IPS-11a (cell line): ENCODE data around the gene NUMB.

Experiments used
- H3K4me3 ChIP-seq: one replicate; pipeline ENCODE4 v1.5.1; 2013; ENCODE audit warnings: low read depth, low read length, control low read depth

The NUMB gene

DNA sequence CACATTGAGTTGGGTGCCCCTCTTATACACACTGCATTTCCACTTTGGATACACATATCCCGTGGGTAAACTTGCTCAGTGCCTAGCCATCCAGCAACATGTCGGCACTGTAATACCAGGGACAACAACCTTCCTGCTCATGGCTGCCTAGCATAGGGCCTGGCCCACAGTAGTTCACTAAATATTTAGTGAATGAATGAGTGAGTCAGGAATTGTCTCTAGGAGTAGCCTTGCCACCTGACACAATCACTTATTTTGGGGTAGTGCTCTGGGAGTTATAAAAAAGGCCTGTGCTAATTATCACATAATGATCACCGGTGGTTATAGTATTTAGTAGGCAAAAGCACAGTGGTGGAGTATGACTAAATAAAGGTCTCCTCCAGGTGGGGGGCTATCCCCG lies 8.5 kb upstream of the NUMB start:
- H3K4me3 ChIP-seq: no peak overlapping the region

DNA sequence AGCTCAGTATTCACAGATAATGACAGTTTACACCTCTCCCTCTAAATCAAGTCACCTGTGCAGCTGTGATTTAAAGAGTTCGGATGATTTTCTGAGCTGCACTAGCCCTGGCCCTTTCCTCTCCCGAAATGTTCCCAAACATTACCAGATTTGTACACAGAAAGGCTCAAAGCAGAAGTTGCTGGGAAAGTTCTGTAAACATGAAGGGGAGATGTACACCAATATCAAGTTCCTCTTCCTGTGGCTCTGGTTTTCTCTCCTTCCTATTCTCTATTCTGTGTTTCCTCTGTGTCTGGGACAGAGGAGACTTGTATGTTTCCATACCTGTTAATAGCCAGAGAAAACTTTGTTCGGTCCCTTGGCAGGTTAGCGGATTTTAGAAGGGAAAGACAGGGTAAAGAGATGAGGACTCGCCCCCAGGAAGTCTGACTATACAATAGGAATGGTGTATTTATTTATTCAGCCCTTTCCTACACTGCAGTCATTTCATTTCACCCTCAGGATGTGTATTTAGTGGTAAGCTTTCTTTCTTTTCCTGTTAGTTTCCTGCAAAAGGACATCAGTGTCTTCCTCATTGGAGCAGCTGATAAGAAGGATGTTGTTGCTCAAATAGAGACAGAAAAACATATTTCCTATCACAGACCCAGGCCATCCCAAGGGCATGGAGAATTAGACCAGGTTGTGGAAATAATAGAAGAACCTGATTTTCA lies 7.6 kb upstream of the NUMB start:
- no peak overlapping the region for H3K4me3 ChIP-seq

DNA sequence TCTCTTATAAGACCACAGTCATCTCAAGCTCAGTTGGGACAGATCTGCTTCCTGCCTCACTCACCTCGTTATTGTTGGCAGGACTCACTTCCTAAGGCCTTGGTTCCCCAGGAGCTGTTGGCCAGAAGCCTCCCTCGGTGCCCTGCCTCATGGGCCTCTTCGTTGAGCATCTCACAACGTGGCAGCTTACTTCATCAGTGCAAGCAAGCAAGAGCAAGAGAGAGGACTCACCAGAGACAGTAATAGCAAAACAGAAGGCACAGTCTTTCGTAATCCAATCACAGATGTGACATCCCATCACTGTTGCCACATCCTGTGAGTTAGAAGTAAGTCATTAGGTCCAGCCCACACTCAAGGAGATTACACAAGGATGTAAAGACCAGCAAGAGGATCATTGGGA lies 5.1 kb upstream of the NUMB start:
- no peak overlapping the region for H3K4me3 ChIP-seq

DNA sequence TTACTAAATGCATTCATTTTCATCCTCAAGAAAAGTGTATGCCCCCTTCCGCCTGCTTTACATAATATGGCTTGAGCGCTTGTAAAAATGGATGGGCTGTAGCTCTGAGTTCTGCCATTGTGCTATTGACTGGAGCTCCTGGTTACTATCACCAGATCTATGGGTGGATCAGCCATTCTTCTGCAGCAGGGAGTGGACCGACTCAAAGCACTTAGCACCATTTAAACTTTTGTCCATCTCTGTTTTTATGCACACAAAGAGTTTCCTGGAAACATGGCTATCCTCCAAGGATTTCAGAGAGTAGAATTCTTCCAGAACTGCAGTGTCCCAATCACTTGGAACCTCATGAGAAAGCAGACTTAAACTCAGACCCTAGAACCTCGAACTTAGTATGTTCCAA lies 4.5 kb upstream of the NUMB start:
- H3K4me3 ChIP-seq: no peak overlapping the region

DNA sequence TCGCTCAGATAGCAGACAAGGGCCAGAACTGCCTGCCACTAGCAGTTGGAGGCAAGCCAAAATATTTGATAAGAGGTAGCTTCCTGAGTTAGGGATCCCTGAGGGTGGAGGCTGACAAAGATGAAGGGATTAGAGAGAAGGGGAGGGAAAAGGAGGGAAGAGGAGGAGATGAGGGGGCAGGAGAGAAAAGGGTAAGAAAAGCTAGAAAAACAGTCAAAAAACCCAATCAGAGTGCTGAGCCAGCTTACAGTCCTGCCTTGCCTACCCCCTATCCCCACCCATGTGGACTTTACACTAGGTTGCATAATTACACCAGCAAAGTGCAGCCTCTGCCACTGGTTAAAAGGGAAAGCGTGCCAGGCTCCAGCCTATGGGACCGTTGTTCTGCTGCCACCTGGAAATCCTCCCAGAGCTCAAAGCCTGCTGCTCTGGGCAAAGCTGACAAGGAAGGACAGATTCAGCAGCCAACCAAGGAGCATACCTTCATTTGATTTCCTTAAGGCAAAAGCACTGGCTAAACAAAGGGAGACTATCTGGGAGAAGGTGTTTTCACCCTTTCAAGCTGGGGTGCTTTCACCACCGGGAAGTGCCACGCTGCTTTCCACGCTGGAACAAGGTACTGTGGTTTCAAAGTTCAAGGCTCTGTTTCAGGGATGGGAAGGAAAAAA lies 3.8 kb upstream of the NUMB start:
- H3K4me3 ChIP-seq: no peak overlapping the region

DNA sequence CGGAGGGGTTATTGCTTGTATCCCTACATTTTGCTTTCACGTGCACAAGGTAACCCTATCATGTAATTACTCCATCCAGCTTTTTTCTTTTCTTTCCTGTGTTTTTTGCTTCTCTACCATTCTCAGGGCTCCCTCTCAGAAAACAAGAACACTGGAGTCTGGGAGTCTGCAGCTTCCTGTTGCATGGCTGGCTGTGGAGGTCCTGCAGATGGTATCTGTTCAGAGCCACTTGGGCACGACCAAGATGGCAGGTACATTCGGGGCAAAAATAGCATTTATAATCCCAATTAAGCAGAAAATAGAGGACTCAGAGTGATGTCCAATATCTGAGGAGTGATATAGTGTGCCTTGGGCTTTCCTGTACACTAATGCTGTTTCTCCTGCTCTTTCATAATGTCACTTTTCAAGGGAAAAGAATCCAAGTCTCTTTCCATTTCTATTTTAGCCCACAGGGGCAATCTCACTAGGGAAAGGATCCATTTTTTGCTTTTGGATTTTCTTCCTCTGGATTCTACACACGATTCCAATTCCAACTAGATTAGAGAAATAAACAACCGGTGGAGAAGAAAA lies 3.2 kb upstream of the NUMB start:
- H3K4me3 ChIP-seq: no peak overlapping the region

DNA sequence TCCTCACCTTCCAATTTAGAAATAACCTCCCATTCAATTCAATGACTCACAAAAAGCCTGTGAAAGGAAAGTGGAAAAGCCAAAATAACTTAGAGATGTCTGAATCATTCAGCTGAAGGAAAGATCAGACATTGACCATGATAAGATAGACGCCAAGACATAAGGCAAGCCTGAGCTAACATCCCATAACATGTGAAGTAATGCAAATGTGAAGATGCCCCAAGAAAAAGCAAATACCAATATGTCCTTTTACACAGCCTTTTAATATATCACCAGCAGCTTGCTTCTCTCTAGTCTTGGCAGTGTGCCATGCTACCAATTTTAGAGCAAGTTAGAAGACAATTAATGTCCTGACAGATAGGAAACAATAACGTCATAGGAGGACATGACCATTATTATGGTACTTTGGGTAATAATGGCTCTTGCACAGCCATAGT lies 2.4 kb upstream of the NUMB start:
- H3K4me3 ChIP-seq: no peak overlapping the region

DNA sequence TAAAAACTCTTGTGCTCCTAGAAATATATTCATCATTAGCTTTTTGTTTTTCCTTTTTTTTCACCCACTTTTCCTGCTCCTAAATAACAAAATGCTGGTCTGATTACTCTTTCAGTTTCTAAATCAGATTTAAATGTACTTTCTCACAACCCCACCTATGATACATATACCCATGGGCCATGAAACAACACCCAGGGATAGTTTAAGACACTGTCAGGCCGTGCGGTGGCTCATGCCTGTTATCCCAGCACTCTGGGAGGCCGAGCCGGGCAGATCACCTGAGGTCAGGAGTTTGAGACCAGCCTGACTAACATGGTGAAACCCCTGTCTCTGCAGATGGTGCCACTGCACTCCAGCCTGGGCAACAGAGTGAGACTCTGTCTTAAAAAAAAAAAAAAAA lies 1.6 kb upstream of the NUMB start:
- no peak overlapping the region for H3K4me3 ChIP-seq

DNA sequence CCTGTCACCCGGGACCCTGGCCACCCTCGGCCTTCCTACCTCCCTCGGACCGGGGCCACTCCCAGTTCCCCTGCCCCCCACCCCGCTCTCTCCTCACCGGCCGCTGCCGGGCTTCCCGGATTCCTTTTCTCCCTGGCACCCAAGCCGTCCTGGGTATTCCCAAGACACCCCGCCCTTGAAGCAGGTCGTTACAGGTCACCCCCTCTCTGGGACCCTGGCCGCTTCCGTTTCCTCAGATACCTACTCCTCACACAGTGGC lies 493 bp downstream of the NUMB start:
- H3K4me3 ChIP-seq: peak overlapping the region; percentile 86

DNA sequence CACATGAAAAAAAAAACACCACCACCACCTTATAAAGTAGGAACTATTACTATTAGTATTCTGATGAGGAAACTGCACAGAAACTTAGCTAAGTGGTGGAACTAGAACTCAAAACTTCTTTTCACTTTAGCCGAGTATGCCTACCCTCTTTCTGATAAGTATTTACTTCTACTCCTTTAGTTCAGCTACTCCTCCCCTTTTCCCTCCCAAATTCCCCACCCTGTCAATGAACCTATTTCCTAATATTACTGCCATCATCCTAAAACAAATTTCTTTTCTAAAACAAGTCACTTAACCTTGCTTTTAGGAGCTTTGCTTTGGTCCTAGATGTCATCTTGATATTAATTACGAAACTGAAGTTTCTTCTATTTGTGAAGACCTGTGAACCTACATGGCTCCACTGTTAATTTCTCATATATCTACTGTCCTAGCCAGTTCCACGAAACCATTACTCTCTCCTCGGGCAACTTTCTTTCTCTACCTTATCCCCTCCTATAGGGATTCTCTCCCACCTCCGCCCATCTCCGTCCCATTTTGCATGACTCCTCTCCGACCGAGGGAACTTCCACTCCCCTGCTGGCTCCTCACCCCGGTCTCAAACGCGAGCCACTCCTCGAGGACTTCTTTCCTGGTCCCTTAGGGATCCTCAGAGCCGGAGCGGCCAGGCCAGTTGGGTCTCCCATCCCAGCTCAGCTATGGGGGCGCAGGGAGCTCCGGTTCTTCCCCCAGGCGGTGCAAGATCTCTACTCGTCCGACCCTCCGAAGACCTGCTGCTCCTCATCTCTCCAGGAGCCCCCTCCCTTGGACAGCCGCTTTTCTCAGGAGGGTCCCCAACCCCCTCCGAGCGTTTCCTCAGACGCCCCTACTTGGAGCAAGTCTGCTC lies 1.1 kb downstream of the NUMB start:
- H3K4me3 ChIP-seq: peak overlapping the region; percentile 86

DNA sequence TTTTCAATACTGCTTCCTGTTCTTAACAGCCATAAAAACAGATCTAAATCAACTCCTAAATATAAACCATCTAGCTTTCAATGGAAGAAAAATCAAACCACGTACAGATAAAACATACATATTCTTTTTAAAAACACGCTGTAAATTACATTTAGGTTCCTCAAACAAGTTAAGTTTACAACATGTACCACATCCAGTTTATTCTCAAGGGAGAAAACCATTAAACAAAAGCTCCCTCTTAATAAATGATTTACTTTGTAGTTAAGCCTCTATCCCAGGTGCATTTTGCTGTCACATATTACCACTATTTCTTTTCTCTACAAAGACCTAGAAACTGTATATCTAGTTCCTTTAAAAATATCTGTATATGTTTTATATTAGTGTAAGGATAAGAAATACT lies 3.1 kb downstream of the NUMB start:
- H3K4me3 ChIP-seq: no peak overlapping the region

DNA sequence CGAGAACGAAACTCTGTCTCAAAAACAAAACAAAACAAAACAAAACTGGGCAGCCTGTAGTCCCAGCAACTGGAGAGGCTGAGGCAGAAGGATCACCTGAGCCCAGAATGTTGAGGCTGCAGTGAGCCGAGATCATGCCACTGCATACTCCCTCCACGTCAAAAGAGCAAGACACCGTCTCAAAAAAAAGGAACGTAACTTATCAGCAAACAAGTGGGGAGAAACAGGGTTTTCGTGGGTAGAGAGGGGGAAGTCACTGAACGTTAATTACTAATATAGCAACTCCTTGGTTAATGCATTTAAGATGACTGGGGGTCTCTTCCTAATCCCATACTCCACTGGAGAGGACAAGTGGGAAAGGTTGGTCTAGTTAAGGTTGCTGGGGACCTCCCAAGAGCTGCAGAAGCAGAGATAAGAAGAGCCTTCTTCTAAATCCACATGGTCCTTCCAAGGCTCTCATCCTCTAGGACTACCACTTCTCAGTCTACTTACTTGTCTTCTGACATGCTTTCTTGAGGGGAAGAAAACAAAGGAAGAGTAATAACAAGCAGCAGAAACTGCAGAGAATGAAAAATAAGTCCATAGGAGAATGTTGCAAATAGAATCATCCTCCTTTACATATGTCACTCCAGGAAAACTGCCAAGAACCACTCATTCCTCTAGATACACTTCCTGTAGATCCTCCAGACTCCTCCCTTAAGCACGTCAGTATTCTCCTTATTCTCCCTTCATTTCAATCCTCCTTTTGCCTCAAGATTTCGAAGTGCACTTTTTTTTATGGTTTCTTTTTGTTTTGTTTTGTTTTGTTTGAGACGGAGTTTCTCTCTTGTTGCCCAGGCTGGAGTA lies 5.8 kb downstream of the NUMB start:
- no peak overlapping the region for H3K4me3 ChIP-seq

DNA sequence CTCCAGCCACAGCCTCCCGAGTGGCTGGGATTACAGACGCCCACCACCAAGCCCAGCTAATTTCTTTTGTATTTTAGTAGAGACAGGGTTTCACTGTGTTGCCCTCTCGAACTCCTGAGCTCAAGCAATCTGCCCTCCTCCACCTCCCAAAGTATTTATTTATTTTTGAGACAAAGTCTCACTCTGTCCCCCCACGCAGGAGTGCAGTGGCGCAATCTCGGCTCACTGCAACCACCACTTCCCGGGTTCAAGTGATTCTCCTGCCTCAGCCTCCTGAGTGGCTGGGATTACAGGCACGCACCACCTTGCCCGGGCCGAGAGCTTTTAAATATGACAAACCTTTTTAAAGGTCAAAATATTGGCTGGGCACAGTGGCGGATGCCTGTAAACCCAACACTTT lies 14.6 kb downstream of the NUMB start:
- no peak overlapping the region for H3K4me3 ChIP-seq

DNA sequence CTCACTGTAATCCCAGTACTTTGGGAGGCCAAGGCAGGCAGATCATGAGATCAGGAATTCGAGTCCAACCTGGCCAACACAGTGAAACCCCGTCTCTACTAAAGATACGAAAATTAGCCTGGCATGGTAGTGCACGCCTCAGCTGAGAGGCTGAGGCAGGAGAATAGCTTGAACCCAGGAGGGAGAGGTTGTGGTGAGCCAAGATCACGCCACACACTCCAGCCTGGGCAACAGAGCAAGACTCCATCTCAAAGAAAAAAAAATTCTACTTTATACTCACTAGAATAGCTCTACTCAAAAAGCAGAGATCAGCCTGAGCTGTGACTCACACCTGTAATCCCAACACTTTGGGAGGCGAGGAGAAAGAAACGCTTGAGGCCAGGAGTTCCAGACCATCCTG lies 17.1 kb downstream of the NUMB start:
- H3K4me3 ChIP-seq: no peak overlapping the region

DNA sequence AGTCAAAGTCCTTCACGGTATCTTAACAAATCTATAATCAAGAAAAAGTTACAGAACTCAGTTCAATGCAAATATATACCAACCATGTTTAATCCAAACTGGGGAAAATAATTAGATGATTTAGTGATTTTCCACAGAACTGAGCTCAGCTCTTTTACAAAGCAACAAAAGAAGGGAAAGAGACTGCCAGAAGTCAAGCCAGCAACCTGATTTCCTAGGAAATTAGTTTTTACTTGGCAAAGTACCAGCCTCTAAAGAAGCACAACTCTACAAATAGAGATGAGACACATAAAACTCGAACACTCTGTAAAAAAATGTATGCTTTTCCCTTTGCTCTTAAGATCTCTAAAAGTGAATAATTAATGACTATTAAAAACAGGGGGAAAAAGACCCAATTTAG lies 19.4 kb downstream of the NUMB start:
- no peak overlapping the region for H3K4me3 ChIP-seq

DNA sequence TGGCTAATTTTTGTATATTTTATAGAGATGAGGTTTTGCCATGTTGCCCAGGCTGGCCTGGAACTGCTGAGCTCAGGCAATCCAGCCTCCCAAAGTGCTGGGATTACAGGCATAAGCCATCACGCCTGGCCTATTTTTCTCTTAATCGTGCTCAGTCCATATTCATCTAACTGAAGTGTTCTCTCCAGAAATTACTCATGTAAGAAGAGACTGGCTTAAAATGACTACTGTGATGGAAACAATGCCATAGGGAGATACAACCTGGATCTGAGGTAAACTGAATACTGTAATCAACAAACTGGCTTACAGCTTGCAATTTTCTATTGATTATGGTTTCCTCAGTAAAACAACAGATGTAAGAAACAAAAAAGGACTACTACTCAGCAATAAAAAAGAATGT lies 21.1 kb downstream of the NUMB start:
- H3K4me3 ChIP-seq: no peak overlapping the region

DNA sequence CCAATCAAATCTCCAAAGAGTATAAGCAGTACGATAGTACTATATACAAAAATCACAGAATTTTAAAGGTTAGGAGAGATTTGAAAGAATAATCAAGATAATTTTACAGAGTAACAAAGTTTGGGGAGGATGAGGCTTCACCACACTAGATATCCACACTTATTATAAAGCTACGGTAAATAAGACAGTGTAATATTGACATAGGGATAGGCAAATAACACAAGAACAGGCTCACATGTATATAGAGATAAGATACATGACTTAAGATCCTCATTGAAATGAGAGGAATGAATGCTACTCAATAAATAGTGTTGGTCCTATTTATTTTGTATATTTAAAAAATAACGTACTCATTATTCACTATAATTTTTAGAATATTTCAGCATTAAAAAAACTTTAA lies 26.2 kb downstream of the NUMB start:
- H3K4me3 ChIP-seq: no peak overlapping the region

DNA sequence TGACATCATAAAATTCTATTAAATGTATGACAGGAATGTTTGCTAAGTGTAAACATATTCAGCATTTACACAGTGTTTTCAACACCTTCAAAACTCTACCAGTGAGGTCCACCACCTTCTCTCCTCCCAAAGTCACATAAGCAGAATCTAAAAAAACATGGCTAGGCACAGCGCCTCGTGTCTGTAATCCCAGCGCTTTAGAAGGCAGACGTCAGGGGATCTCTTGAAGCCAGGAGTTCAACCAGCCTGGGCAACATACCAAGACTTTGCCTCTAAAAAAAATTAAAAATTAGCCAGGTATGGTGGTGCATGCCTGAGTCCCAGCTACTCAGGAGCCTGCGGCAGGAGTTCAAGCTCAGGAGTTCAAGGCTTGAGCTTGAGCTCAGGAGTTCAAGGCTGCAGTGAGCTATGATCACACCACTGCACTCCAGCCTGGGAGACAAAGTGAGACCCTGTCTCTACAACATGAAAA lies 30.0 kb downstream of the NUMB start:
- no peak overlapping the region for H3K4me3 ChIP-seq

DNA sequence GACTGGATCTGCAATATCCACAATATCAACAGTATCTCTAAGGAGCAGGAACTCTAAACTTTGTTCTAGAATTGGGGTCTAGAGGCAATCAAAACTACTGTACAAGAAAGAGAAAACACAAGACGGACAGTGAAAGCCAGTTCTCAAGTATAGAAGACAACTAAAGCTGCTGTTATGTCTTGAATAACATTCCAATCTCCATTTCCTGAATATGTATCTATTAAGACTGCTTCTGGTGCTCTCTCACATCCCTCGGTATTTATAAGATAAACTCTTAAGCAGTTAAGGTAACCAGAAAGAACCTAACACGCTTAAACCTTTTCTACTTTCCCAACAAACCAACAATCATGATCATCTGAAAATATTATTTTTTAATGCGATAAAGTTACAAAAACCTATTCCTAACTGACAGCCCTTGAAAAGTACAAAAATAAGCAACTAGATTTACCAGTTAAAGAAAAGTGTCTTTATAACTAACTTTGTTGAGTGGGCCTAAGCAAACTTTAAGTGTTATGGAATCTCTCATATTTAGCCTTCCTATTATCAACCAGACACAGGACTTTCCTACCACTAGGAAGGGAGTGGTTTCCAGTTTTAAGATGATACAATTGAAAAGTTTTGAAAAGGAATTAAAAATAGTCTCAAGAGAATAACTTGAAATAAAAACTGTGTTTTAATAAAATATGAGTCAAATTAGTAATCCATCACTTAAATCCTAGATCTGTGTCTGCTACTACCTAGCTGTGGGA lies 30.7 kb downstream of the NUMB start:
- H3K4me3 ChIP-seq: no peak overlapping the region

DNA sequence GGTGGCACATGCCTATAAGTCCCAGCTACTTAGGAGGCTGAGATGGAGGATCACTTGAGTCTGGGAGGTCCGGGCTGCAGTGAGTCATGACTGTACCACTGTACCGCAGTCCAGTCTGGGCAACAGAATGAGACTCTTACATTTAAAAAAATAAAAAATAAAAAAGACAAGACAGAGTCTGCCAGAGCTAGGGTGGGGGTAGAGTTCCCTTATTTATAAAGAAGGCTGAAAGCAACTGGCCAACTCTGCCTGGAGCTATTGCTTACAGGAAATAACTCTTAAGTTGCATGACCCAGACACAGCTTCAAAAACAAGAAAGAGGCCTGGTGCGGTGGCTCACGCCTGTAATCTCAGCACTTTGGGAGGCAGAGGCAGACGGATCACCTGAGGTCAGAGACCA lies 31.5 kb downstream of the NUMB start:
- no peak overlapping the region for H3K4me3 ChIP-seq
